Upper lobe of left lung (tissue), 4 donors: ENCODE data around the gene LZTS2.

Experiments used
- EP300 ChIP-seq, 4 donors: sonication (generic); formaldehyde crosslinking; IDR thresholded peaks; one replicate each; pipeline ENCODE4 v1.5.1; 2017; ENCODE audit warnings: antibody characterized with exemption in 4 of 4, control low read depth in 2 of 4
- POLR2A ChIP-seq, 4 donors: fragments of 450-650 bp; IDR thresholded peaks; one replicate each; pipeline ENCODE4 v1.5.1; 2016 to 2017; ENCODE audit warnings: antibody characterized with exemption in 4 of 4, mild to moderate bottlenecking in 2 of 4
- POLR2AphosphoS5 ChIP-seq, 2 donors: sonication (generic); formaldehyde crosslinking; IDR thresholded peaks; one replicate each; pipeline ENCODE4 v1.5.1; 2017; ENCODE audit warnings: antibody characterized with exemption in 2 of 2
- TF ChIP-seq, protein P1 (sequence below), 6 experiments: fragments of 450-650 bp in 4 of 6; fragments of 200-600 bp in 2 of 6; sonication (generic) in 2 of 6; IDR thresholded peaks; one replicate each; pipeline ENCODE4 v1.5.1; 2016 to 2019; ENCODE audit warnings: antibody characterized with exemption in 6 of 6

DNA sequence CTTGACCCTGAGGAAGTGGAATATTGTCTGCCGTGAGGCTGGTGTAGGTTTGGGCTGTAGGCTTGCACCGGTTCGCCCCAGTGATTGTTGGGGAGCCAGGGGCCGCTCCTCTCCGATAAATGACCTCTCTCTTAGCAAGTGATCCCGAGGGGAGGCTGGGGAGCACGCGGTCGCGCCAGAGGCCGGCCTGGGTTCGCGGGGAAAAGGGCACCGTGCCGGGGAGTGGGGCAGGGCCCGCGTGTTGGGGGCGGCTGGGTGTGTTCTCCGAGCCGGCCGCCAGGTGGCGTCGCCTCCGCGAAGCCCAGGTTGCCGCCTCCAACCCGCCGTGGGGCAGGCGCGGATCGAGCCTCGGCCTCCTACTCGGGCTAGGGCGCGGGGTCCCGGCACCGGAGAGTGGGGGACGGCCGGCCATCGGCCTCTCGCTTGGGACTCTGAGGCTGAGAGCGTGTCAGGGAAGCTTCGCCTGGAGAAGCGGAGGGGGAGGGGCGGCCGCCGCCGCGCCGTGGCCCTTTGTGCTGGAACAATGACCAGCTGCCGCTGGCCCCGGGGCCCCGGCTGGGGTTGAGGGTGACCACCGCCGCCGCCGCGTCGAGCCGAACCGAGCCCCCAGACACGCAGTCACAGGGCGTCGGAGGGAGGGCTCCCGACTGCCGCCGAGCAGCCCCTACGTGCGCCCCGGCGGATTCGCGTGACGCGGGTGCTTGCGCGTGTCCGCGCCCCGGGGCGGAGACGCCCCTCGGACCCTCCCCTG, 442 bp upstream of the LZTS2 start:
- TF ChIP-seq, protein P1, sequence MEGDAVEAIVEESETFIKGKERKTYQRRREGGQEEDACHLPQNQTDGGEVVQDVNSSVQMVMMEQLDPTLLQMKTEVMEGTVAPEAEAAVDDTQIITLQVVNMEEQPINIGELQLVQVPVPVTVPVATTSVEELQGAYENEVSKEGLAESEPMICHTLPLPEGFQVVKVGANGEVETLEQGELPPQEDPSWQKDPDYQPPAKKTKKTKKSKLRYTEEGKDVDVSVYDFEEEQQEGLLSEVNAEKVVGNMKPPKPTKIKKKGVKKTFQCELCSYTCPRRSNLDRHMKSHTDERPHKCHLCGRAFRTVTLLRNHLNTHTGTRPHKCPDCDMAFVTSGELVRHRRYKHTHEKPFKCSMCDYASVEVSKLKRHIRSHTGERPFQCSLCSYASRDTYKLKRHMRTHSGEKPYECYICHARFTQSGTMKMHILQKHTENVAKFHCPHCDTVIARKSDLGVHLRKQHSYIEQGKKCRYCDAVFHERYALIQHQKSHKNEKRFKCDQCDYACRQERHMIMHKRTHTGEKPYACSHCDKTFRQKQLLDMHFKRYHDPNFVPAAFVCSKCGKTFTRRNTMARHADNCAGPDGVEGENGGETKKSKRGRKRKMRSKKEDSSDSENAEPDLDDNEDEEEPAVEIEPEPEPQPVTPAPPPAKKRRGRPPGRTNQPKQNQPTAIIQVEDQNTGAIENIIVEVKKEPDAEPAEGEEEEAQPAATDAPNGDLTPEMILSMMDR (IDR thresholded peaks at IDR 0.05): peak; percentile 97 to 99 (median 99)
- TF ChIP-seq POLR2A (IDR thresholded peaks at IDR 0.05) (peak in 3 of 4 donors; percentile 78 to 91 (median 85)), POLR2AphosphoS5 (IDR thresholded peaks at IDR 0.05) (peak; percentile 80 to 93), EP300 (IDR thresholded peaks at IDR 0.05) (peak in 1 of 4 donors; percentile 22)
